H9 (cell line): ENCODE measurements around the gene WNT4. TPM values are rescaled to one million over a fixed set of nuclear protein-coding genes. Genes with fewer than 3 reads are reported as not detected.

Experiments
- DNase-seq: peaks from one replicate; pipeline ENCODE4 v3.0.0-alpha.2; 2017
- H2AFZ ChIP-seq: one replicate; pipeline ENCODE4 v1.6.1; 2013; ENCODE audit warnings: mild to moderate bottlenecking, low read length, control low read depth, moderate library complexity
- H2AK5ac ChIP-seq: 2 replicates; pipeline ENCODE4 v1.6.1; 2013; ENCODE audit warnings: low read length, control low read depth, mixed read lengths; ENCODE audit not compliant: insufficient read length
- H2BK120ac ChIP-seq: one replicate; pipeline ENCODE4 v1.6.1; 2013; ENCODE audit warnings: low read depth, mild to moderate bottlenecking, low read length, control low read depth, inconsistent platforms; ENCODE audit not compliant: poor library complexity, severe bottlenecking
- H2BK12ac ChIP-seq: 2 replicates; pipeline ENCODE4 v1.6.1; 2013; ENCODE audit warnings: low read length, control low read depth, mixed read lengths, low read depth; ENCODE audit not compliant: insufficient read length
- H2BK15ac ChIP-seq: 2 replicates; pipeline ENCODE4 v1.6.1; 2013; ENCODE audit warnings: low read depth, low read length, control low read depth
- H2BK20ac ChIP-seq: one replicate; pipeline ENCODE4 v1.6.1; 2013; ENCODE audit warnings: low read depth, mild to moderate bottlenecking, low read length, control low read depth, inconsistent platforms; ENCODE audit not compliant: poor library complexity, severe bottlenecking
- H2BK5ac ChIP-seq: 2 replicates; pipeline ENCODE4 v1.6.1; 2013; ENCODE audit warnings: low read length, control low read depth, mixed read lengths; ENCODE audit not compliant: insufficient read length
- H3K14ac ChIP-seq: 2 replicates; pipeline ENCODE4 v1.6.1; 2013; ENCODE audit warnings: low read length, control low read depth; ENCODE audit not compliant: insufficient read depth
- H3K18ac ChIP-seq: 2 replicates; pipeline ENCODE4 v1.6.1; 2013; ENCODE audit warnings: low read depth, mild to moderate bottlenecking, mixed read lengths, low read length, control low read depth; ENCODE audit not compliant: insufficient read length
- H3K23ac ChIP-seq: 2 replicates; pipeline ENCODE4 v1.6.1; 2013; ENCODE audit warnings: low read length, control low read depth, mixed read lengths, low read depth; ENCODE audit not compliant: insufficient read length
- H3K23me2 ChIP-seq: 2 replicates; pipeline ENCODE4 v1.6.1; 2013; ENCODE audit warnings: low read depth, mild to moderate bottlenecking, mixed read lengths, low read length, control low read depth; ENCODE audit not compliant: insufficient read length, poor library complexity, severe bottlenecking
- H3K27ac ChIP-seq: 2 replicates; pipeline ENCODE4 v1.5.1; 2013; ENCODE audit warnings: low read length, control low read depth, mixed read lengths, low read depth; ENCODE audit not compliant: insufficient read length
- H3K27me3 ChIP-seq: 2 replicates; pipeline ENCODE4 v1.6.1; 2013; ENCODE audit warnings: low read length, control low read depth, inconsistent platforms; ENCODE audit not compliant: insufficient read depth
- H3K4ac ChIP-seq: 2 replicates; pipeline ENCODE4 v1.6.1; 2013; ENCODE audit warnings: low read depth, mild to moderate bottlenecking, control low read depth, inconsistent platforms, low read length, moderate library complexity
- H3K4me1 ChIP-seq: 2 replicates; pipeline ENCODE4 v1.6.1; 2013; ENCODE audit warnings: low read length, control low read depth, inconsistent platforms; ENCODE audit not compliant: insufficient read depth
- H3K4me2 ChIP-seq: 2 replicates; pipeline ENCODE4 v1.6.1; 2013; ENCODE audit warnings: low read length, control low read depth, mixed read lengths; ENCODE audit not compliant: insufficient read length, insufficient read depth
- H3K56ac ChIP-seq: 2 replicates; pipeline ENCODE4 v1.6.1; 2013; ENCODE audit warnings: low read depth, mild to moderate bottlenecking, mixed read lengths, low read length, control low read depth; ENCODE audit not compliant: insufficient read length
- H3K79me1 ChIP-seq: 2 replicates; pipeline ENCODE4 v1.6.1; 2013; ENCODE audit warnings: low read depth, mild to moderate bottlenecking, moderate library complexity, low read length, control low read depth, inconsistent platforms; ENCODE audit not compliant: insufficient read depth, poor library complexity, severe bottlenecking
- H3K79me2 ChIP-seq: 2 replicates; pipeline ENCODE4 v1.6.1; 2013; ENCODE audit warnings: low read length, control low read depth, inconsistent platforms; ENCODE audit not compliant: insufficient read depth
- H3K9ac ChIP-seq: 2 replicates; pipeline ENCODE4 v1.6.1; 2013; ENCODE audit warnings: low read length, control low read depth, mixed read lengths; ENCODE audit not compliant: insufficient read length; ENCODE audit errors: extremely low read depth
- H3K9me3 ChIP-seq: one replicate; pipeline ENCODE4 v1.6.1; 2013; ENCODE audit warnings: low read depth, low read length, inconsistent platforms; ENCODE audit not compliant: control insufficient read depth
- H3T11ph ChIP-seq: one replicate; pipeline ENCODE4 v1.6.1; 2013; ENCODE audit warnings: mild to moderate bottlenecking, low read length, control low read depth, inconsistent platforms
- H4K20me1 ChIP-seq: one replicate; pipeline ENCODE4 v1.6.1; 2013; ENCODE audit not compliant: control insufficient read depth, insufficient read length, insufficient read depth
- H4K5ac ChIP-seq: 2 replicates; pipeline ENCODE4 v1.6.1; 2013; ENCODE audit warnings: low read depth, mild to moderate bottlenecking, mixed read lengths, low read length, control low read depth; ENCODE audit not compliant: insufficient read length
- H4K8ac ChIP-seq: replicated peaks from 2 replicates; pipeline ENCODE4 v1.6.1; 2013; ENCODE audit warnings: low read length, control low read depth, mixed read lengths, low read depth; ENCODE audit not compliant: insufficient read length
- H4K91ac ChIP-seq: 2 replicates; pipeline ENCODE4 v1.6.1; 2013; ENCODE audit warnings: low read depth, mild to moderate bottlenecking, moderate library complexity, mixed read lengths, low read length, control low read depth; ENCODE audit not compliant: insufficient read length
- H3K27ac Mint-ChIP-seq, 3 experiments: 2 replicates in 2 of 3; 3 replicates in 1 of 3; pipeline ENCODE4 v1.8.0; 2020 to 2021; ENCODE audit warnings: mixed read lengths in 3 of 3, mild to moderate bottlenecking in 1 of 3, moderate library complexity in 1 of 3
- H3K27me3 Mint-ChIP-seq: 2 replicates; pipeline ENCODE4 v1.8.0; 2021; ENCODE audit warnings: low read depth, mild to moderate bottlenecking, moderate library complexity, mixed read lengths
- H3K36me3 Mint-ChIP-seq, 3 experiments: 2 replicates in 2 of 3; 3 replicates in 1 of 3; pipeline ENCODE4 v1.8.0; 2020 to 2021; ENCODE audit warnings: low read depth in 3 of 3, mixed read lengths in 3 of 3; ENCODE audit not compliant: insufficient read depth in 1 of 3
- H3K4me1 Mint-ChIP-seq, 2 experiments: 2 replicates each; pipeline ENCODE4 v1.8.0; 2020; ENCODE audit warnings: mixed read lengths in 2 of 2
- H3K4me3 Mint-ChIP-seq, 2 experiments: 2 replicates in 1 of 2; 3 replicates in 1 of 2; pipeline ENCODE4 v1.8.0; 2020 to 2021; ENCODE audit warnings: mild to moderate bottlenecking in 2 of 2, mixed read lengths in 2 of 2, moderate library complexity in 1 of 2
- H3K9me3 Mint-ChIP-seq, 2 experiments: 2 replicates in 1 of 2; 3 replicates in 1 of 2; pipeline ENCODE4 v1.8.0; 2020; ENCODE audit warnings: mild to moderate bottlenecking in 2 of 2, mixed read lengths in 2 of 2, moderate library complexity in 1 of 2
- CTCF ChIP-seq: fragments of 200-600 bp; sonication (generic); conservative IDR thresholded peaks from 3 replicates; pipeline ENCODE4 v1.8.0; 2021; ENCODE audit warnings: antibody characterized with exemption, mild to moderate bottlenecking
- WGBS: extraction: QIAGEN DNeasy Blood & Tissue Kit; methylation state at CpG from one replicate; pipeline ENCODE4 v1.1.7; 2013; ENCODE audit warnings: missing lambda C conversion rate, low lambda C conversion rate, mixed read lengths; ENCODE audit not compliant: insufficient read length; ENCODE audit errors: extremely low coverage; 5-methylcytosine and 5-hydroxymethylcytosine counted together
- total RNA-seq: library from RNA; stranded (reverse); gene quantifications from 2 replicates; pipeline ENCODE4 v1.2.1, GENCODE V29; 2021

Gene WNT4
- total RNA-seq, 1 experiment from 2014 or later, result 1.4 TPM

GRCh38 chr1:22124592-22125229 lies 18.2 kb downstream of the WNT4 start:
- Mint-ChIP-seq H3K27me3 (peaks cover 2% of the 10 kb centered on the region; the same call in 1 of the 2 replicates), H3K36me3 (peaks cover 0 to under 1% (median under 1%) of the 10 kb centered on the region in 3 experiments; a peak in 2 of 7 replicates), H3K4me1 (peaks cover 28% of the 10 kb centered on the region in 2 experiments), H3K9me3 (no peaks in the 10 kb centered on the region), H3K27ac (peak overlapping the region in 1 of 3 experiments; percentile 36; a peak in 2 of 7 replicates), H3K4me3 (no peak overlapping the region)
- no peak for DNase-seq
- H2AK5ac ChIP-seq, result no peak overlapping the region
- WGBS, result no CpG with 5 or more reads among the region's 8 CpGs
- H3K79me1 ChIP-seq, result no peaks in the 10 kb centered on the region
- no peak overlapping the region for H4K8ac ChIP-seq
- peaks cover 11% of the 10 kb centered on the region; the same call in 1 of the 2 replicates for H3K4me1 ChIP-seq
- no peak overlapping the region for H3K27ac ChIP-seq
- H2BK5ac ChIP-seq, result no peak overlapping the region
- H2BK15ac ChIP-seq, result no peak overlapping the region
- no peak for TF ChIP-seq CTCF
- H2BK12ac ChIP-seq, result no peak overlapping the region
- H3K14ac ChIP-seq, result no peak overlapping the region
- H4K91ac ChIP-seq, result no peak overlapping the region
- H3K4me2 ChIP-seq, result no peak overlapping the region
- no peak overlapping the region for H3T11ph ChIP-seq
- H3K79me2 ChIP-seq, result no peaks in the 10 kb centered on the region
- no peak overlapping the region for H3K18ac ChIP-seq
- no peak overlapping the region for H2AFZ ChIP-seq
- no peak overlapping the region for H3K4ac ChIP-seq
- no peak overlapping the region for H4K5ac ChIP-seq
- no peaks in the 10 kb centered on the region for H3K9me3 ChIP-seq
- H3K27me3 ChIP-seq, result no peaks in the 10 kb centered on the region
- no peak overlapping the region for H2BK20ac ChIP-seq
- H3K23me2 ChIP-seq, result no peaks in the 10 kb centered on the region
- H2BK120ac ChIP-seq, result no peak overlapping the region
- no peak overlapping the region for H3K23ac ChIP-seq
- H3K56ac ChIP-seq, result no peak overlapping the region
- H3K9ac ChIP-seq, result no peak overlapping the region
- no peaks in the 10 kb centered on the region for H4K20me1 ChIP-seq
